OCI-LY3 (cell line): Measurements from ENCODE around the gene XXYLT1.

Experiments used
- H2AFZ ChIP-seq: fragments of 200-600, 300-600 bp; shearing (Covaris generic); 2 replicates; pipeline ENCODE4 v1.6.0; 2014; ENCODE audit warnings: antibody characterized with exemption, low read depth, low read length
- H3K27ac ChIP-seq: fragments of 200-600, 300-600 bp; sonication (generic); 2 replicates; pipeline ENCODE4 v1.5.1; 2014; ENCODE audit warnings: mild to moderate bottlenecking, low read length, moderate library complexity, mixed read lengths
- H3K27me3 ChIP-seq: fragments of 200-600, 300-600 bp; sonication (generic); 2 replicates; pipeline ENCODE4 v1.6.1; 2014; ENCODE audit warnings: low read depth, low read length, mixed read lengths
- H3K36me3 ChIP-seq: fragments of 200-600, 300-600 bp; sonication (generic); replicated peaks from 2 replicates; pipeline ENCODE3; 2014; ENCODE audit warnings: low read depth, low read length, mixed read lengths
- H3K4me1 ChIP-seq: fragments of 300-600, 200-600 bp; sonication (generic); 2 replicates; pipeline ENCODE4 v1.6.1; 2014; ENCODE audit warnings: low read length, mixed read lengths
- H3K4me2 ChIP-seq: fragments of 200-600, 300-600 bp; sonication (generic); 2 replicates; pipeline ENCODE4 v1.6.1; 2014; ENCODE audit warnings: low read length, mixed read lengths
- H3K4me3 ChIP-seq: fragments of 300-600, 200-600 bp; sonication (generic); 2 replicates; pipeline ENCODE4 v1.5.1; 2014; ENCODE audit warnings: antibody characterized with exemption, mild to moderate bottlenecking, low read length, moderate library complexity
- H3K79me2 ChIP-seq: fragments of 300-600, 200-600 bp; shearing (Covaris generic); 2 replicates; pipeline ENCODE4 v1.6.1; 2014; ENCODE audit warnings: mild to moderate bottlenecking, low read length, mixed read lengths
- H3K9ac ChIP-seq: fragments of 300-600, 200-600 bp; shearing (Covaris generic); 2 replicates; pipeline ENCODE4 v1.6.0; 2014; ENCODE audit warnings: mild to moderate bottlenecking, low read length, moderate library complexity
- H3K9me3 ChIP-seq: fragments of 200-600, 300-600 bp; shearing (Covaris generic); 2 replicates; pipeline ENCODE4 v1.6.1; 2014; ENCODE audit warnings: low read length, mixed read lengths; ENCODE audit not compliant: insufficient read depth
- H4K20me1 ChIP-seq: fragments of 200-600, 300-600 bp; sonication (generic); 2 replicates; pipeline ENCODE4 v1.6.1; 2016; ENCODE audit warnings: low read length, mixed read lengths; ENCODE audit not compliant: insufficient read depth
- EZH2phosphoT487 ChIP-seq: fragments of 200-600 bp; shearing (Covaris generic); IDR thresholded peaks from 2 replicates; pipeline ENCODE4 v1.6.1; 2018; ENCODE audit warnings: antibody characterized with exemption, mixed run types, low read depth
- TF ChIP-seq, protein P1 (sequence below): fragments of 200-600, 300-600 bp; sonication (generic); IDR thresholded peaks from 2 replicates; pipeline ENCODE4 v1.5.1; 2014; ENCODE audit warnings: antibody characterized with exemption, low read length, low read depth

XXYLT1 gene

DNA sequence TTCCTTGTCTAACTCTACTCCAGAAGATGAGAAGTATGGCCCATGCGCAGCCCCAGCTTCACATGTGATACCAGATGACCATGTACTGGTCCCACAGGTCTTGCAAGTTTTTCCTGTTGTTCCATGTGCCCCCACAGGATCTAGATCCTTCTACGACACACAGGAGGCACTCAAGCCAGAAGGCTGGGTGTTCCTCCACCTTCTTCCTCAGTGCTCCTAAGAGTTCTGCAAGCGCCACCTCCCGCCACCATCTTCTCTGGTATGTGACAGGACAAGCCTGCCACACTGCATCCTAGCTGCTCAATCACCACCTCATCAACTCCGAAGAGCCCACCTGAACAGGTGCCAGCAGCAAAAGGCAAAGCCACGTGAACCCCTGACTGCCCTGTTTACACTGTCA lies 43.1 kb downstream of the XXYLT1 start:
- no peak overlapping the region for H3K4me3 ChIP-seq
- no peak overlapping the region for H3K27ac ChIP-seq
- H3K4me1 ChIP-seq, result peaks cover 5% of the 10 kb centered on the region
- H4K20me1 ChIP-seq, result no peaks in the 10 kb centered on the region
- no peaks in the 10 kb centered on the region for H3K9me3 ChIP-seq
- no peaks in the 10 kb centered on the region for H3K27me3 ChIP-seq
- no peak overlapping the region for H2AFZ ChIP-seq
- no peak overlapping the region for H3K9ac ChIP-seq
- no peaks in the 10 kb centered on the region for H3K79me2 ChIP-seq
- peaks cover 3% of the 10 kb centered on the region for H3K36me3 ChIP-seq
- no peak overlapping the region for H3K4me2 ChIP-seq
- TF ChIP-seq EZH2phosphoT487, result no peak

DNA sequence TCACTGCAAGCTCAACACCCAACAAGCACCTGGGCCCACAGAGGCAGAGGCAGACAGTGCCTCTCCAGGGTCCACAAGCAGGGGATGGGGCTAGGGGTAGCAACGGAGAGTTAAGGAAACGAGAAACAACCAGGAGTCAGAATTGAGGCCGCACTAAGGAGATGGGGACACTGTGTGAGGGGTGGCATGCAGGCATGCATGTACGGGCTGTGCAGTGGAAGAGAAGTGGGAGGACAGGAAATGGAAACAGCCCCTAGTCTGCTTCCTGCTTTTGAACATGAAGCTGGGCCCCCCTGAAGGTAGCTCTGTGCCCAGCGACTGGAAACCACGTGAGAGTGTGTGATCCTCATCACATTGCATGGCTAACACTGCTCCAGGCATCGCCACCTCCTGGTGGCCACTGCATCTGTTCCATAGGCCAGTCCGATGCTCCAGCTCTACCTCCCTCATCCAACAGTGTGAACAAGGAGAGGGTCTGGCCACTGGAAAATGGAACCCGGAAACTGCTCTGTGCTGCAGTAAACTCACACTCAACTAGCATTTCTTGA lies 44.0 kb downstream of the XXYLT1 start:
- TF ChIP-seq EZH2phosphoT487, result no peak
- TF ChIP-seq, protein P1, sequence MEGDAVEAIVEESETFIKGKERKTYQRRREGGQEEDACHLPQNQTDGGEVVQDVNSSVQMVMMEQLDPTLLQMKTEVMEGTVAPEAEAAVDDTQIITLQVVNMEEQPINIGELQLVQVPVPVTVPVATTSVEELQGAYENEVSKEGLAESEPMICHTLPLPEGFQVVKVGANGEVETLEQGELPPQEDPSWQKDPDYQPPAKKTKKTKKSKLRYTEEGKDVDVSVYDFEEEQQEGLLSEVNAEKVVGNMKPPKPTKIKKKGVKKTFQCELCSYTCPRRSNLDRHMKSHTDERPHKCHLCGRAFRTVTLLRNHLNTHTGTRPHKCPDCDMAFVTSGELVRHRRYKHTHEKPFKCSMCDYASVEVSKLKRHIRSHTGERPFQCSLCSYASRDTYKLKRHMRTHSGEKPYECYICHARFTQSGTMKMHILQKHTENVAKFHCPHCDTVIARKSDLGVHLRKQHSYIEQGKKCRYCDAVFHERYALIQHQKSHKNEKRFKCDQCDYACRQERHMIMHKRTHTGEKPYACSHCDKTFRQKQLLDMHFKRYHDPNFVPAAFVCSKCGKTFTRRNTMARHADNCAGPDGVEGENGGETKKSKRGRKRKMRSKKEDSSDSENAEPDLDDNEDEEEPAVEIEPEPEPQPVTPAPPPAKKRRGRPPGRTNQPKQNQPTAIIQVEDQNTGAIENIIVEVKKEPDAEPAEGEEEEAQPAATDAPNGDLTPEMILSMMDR, result peak; percentile 41
- Histone ChIP-seq H3K4me2 (no peak overlapping the region), H4K20me1 (no peaks in the 10 kb centered on the region), H3K4me3 (no peak overlapping the region), H3K9me3 (no peaks in the 10 kb centered on the region), H3K27me3 (no peaks in the 10 kb centered on the region), H3K9ac (no peak overlapping the region), H3K27ac (no peak overlapping the region), H2AFZ (no peak overlapping the region), H3K79me2 (no peaks in the 10 kb centered on the region), H3K36me3 (peaks cover 3% of the 10 kb centered on the region), H3K4me1 (peaks cover 5% of the 10 kb centered on the region)

DNA sequence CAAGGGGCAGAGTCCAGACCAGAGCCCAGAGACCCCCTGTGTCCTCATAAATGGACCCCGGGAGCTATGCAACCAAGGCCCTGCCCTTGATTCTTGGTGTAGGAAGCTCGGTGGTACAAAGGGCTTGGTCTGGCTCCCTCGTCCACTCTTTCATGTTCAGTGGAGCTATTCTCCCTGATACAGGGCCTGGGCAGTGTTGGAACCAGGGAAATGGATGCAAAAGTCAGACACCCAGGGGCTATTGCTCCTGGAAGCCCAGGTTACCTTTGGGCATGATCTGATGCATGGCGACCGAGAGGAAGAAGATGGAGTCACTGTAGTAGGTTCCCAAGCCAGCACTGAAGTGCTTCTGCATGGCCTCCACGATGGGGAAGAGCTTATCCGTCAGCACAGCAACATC lies 44.5 kb downstream of the XXYLT1 start:
- Histone ChIP-seq H3K27ac (no peak overlapping the region), H3K9me3 (no peaks in the 10 kb centered on the region), H3K4me2 (no peak overlapping the region), H3K4me1 (peaks cover 5% of the 10 kb centered on the region), H3K79me2 (no peaks in the 10 kb centered on the region), H4K20me1 (no peaks in the 10 kb centered on the region), H3K27me3 (no peaks in the 10 kb centered on the region), H3K4me3 (no peak overlapping the region), H3K36me3 (peaks cover 3% of the 10 kb centered on the region), H3K9ac (no peak overlapping the region), H2AFZ (no peak overlapping the region)
- TF ChIP-seq, protein P1, result no peak
- TF ChIP-seq EZH2phosphoT487, result no peak

- no peaks in the 10 kb centered on the region for H3K79me2 ChIP-seq
- no peak overlapping the region for H3K27ac ChIP-seq
- H3K27me3 ChIP-seq, result no peaks in the 10 kb centered on the region
- no peaks in the 10 kb centered on the region for H4K20me1 ChIP-seq
- H3K9me3 ChIP-seq, result no peaks in the 10 kb centered on the region
- H2AFZ ChIP-seq, result no peak overlapping the region
- H3K4me2 ChIP-seq, result no peak overlapping the region
- peaks cover 3% of the 10 kb centered on the region for H3K36me3 ChIP-seq
- H3K4me3 ChIP-seq, result no peak overlapping the region
- no peak overlapping the region for H3K9ac ChIP-seq
- H3K4me1 ChIP-seq, result peaks cover 5% of the 10 kb centered on the region
- TF ChIP-seq EZH2phosphoT487, result no peak
- TF ChIP-seq, protein P1, result no peak
These were observed 45.9 kb downstream of the XXYLT1 start for GRCh38 chr3:195224980-195225580.
